Colonic mucosa (tissue), 4 donors: Measurements from ENCODE around the gene DUSP10. TPM values are rescaled to one million over a fixed set of nuclear protein-coding genes. Genes with fewer than 3 reads are reported as not detected.

ENCODE experiments used
- DNase-seq: peaks from one replicate; pipeline ENCODE4 v3.0.0-alpha.2; 2020
- H3K27ac ChIP-seq: fragments of 200-600 bp; one replicate; pipeline ENCODE4 v1.8.0; 2021
- H3K27me3 ChIP-seq: fragments of 200-600 bp; one replicate; pipeline ENCODE4 v1.8.0; 2021
- H3K36me3 ChIP-seq: fragments of 200-600 bp; one replicate; pipeline ENCODE4 v1.8.0; 2021
- H3K4me1 ChIP-seq: fragments of 200-600 bp; one replicate; pipeline ENCODE4 v1.8.0; 2021; ENCODE audit warnings: mild to moderate bottlenecking
- H3K4me3 ChIP-seq: fragments of 200-600 bp; one replicate; pipeline ENCODE4 v1.8.0; 2021
- H3K9ac ChIP-seq, 2 donors: one replicate each; pipeline ENCODE4 v1.7.0; 2013; ENCODE audit warnings: control low read depth in 2 of 2, low read depth in 2 of 2, low read length in 2 of 2
- H3K9me3 ChIP-seq: fragments of 200-600 bp; one replicate; pipeline ENCODE4 v1.8.0; 2021
- CTCF ChIP-seq: fragments of 200-600 bp; IDR thresholded peaks from one replicate; pipeline ENCODE4 v1.8.0; 2022; ENCODE audit warnings: antibody characterized with exemption, mild to moderate bottlenecking
- intact Hi-C: fragments of 100-400 bp; cut with DNase I; formaldehyde crosslinking; loops from one replicate; pipeline ENCODE4 v1.14.1; 2022
- total RNA-seq, 2 donors: library from RNA; stranded (reverse); fragmentation: NEBNext Ultra II Directional in 1 of 2; extraction: Animal tissue kit (Norgen Biotek cat#: 25700) in 1 of 2; gene quantifications; one replicate each; pipeline ENCODE4 v1.2.1, GENCODE V29; 2021
- donor health status: healthy.
- donor health status: DM: no; HTN: no; CAD: no.
- donor health status: DM: no; HTN: no; CAD: no.

Gene DUSP10
- total RNA-seq, 2 donors from 2014 or later: 2.8 to 8.1 TPM

- Histone ChIP-seq H3K4me3 (no peak overlapping the region), H3K9ac (no peak overlapping the region), H3K4me1 (no peaks in the 10 kb centered on the region), H3K9me3 (no peaks in the 10 kb centered on the region), H3K27me3 (no peaks in the 10 kb centered on the region), H3K27ac (no peak overlapping the region), H3K36me3 (no peaks in the 10 kb centered on the region)
- TF ChIP-seq CTCF: no peak
- DNase-seq: no peak
- intact Hi-C loops: no loop called here
Observed at GRCh38 chr1:221765527-221765926, 23.6 kb upstream of the DUSP10 start.

GRCh38 chr1:221762121-221762520, 20.2 kb upstream of the DUSP10 start:
- no peaks in the 10 kb centered on the region for H3K9me3 ChIP-seq
- H3K27ac ChIP-seq: no peak overlapping the region
- H3K4me3 ChIP-seq: no peak overlapping the region
- intact Hi-C loops: no loop called here
- no peaks in the 10 kb centered on the region for H3K36me3 ChIP-seq
- no peaks in the 10 kb centered on the region for H3K4me1 ChIP-seq
- H3K27me3 ChIP-seq: no peaks in the 10 kb centered on the region
- DNase-seq: no peak
- no peak overlapping the region for H3K9ac ChIP-seq
- no peak for TF ChIP-seq CTCF

GRCh38 chr1:221761354-221762002, 19.6 kb upstream of the DUSP10 start:
- no peak for DNase-seq
- H3K27ac ChIP-seq: no peak overlapping the region
- no peaks in the 10 kb centered on the region for H3K9me3 ChIP-seq
- no peaks in the 10 kb centered on the region for H3K4me1 ChIP-seq
- intact Hi-C loops: no loop called here
- no peak overlapping the region for H3K9ac ChIP-seq
- no peak for TF ChIP-seq CTCF
- H3K4me3 ChIP-seq: no peak overlapping the region
- no peaks in the 10 kb centered on the region for H3K36me3 ChIP-seq
- H3K27me3 ChIP-seq: no peaks in the 10 kb centered on the region

- no peaks in the 10 kb centered on the region for H3K4me1 ChIP-seq
- H3K4me3 ChIP-seq: no peak overlapping the region
- no peak overlapping the region for H3K9ac ChIP-seq
- intact Hi-C loops: no loop called here
- H3K27ac ChIP-seq: no peak overlapping the region
- DNase-seq: no peak
- no peak for TF ChIP-seq CTCF
- no peaks in the 10 kb centered on the region for H3K27me3 ChIP-seq
- H3K9me3 ChIP-seq: no peaks in the 10 kb centered on the region
- no peaks in the 10 kb centered on the region for H3K36me3 ChIP-seq
Observed at GRCh38 chr1:221760911-221761310, 19.0 kb upstream of the DUSP10 start.

- no peaks in the 10 kb centered on the region for H3K4me1 ChIP-seq
- H3K27ac ChIP-seq: no peak overlapping the region
- TF ChIP-seq CTCF: no peak
- no peak for DNase-seq
- H3K27me3 ChIP-seq: no peaks in the 10 kb centered on the region
- H3K9ac ChIP-seq: no peak overlapping the region
- H3K4me3 ChIP-seq: no peak overlapping the region
- no peaks in the 10 kb centered on the region for H3K36me3 ChIP-seq
- no peaks in the 10 kb centered on the region for H3K9me3 ChIP-seq
- intact Hi-C loops: no loop called here
Observed at GRCh38 chr1:221759436-221759835, 17.5 kb upstream of the DUSP10 start.
